Lower leg skin (tissue), 3 donors: ENCODE measurements around the gene CIP2A.

ENCODE experiments used
- POLR2A ChIP-seq, 2 donors: fragments of 450-650 bp; IDR thresholded peaks; one replicate each; pipeline ENCODE4 v1.6.1; 2016 to 2017; ENCODE audit warnings: antibody characterized with exemption in 2 of 2, mild to moderate bottlenecking in 1 of 2, moderate library complexity in 1 of 2
- TF ChIP-seq, protein P1 (sequence below), 3 donors: fragments of 450-650 bp; IDR thresholded peaks; one replicate each; pipeline ENCODE4 v1.5.1; 2016; ENCODE audit warnings: antibody characterized with exemption in 3 of 3, mild to moderate bottlenecking in 3 of 3, moderate library complexity in 2 of 3

GRCh38 chr3:108578064-108578463 lies 11.2 kb downstream of the CIP2A start:
- TF ChIP-seq, protein P1, sequence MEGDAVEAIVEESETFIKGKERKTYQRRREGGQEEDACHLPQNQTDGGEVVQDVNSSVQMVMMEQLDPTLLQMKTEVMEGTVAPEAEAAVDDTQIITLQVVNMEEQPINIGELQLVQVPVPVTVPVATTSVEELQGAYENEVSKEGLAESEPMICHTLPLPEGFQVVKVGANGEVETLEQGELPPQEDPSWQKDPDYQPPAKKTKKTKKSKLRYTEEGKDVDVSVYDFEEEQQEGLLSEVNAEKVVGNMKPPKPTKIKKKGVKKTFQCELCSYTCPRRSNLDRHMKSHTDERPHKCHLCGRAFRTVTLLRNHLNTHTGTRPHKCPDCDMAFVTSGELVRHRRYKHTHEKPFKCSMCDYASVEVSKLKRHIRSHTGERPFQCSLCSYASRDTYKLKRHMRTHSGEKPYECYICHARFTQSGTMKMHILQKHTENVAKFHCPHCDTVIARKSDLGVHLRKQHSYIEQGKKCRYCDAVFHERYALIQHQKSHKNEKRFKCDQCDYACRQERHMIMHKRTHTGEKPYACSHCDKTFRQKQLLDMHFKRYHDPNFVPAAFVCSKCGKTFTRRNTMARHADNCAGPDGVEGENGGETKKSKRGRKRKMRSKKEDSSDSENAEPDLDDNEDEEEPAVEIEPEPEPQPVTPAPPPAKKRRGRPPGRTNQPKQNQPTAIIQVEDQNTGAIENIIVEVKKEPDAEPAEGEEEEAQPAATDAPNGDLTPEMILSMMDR (IDR thresholded peaks at IDR 0.05): no peak
- TF ChIP-seq POLR2A (IDR thresholded peaks at IDR 0.05): no peak
